K562 (cell line): Measurements from ENCODE around the gene FTO. TPM values are rescaled to one million over a fixed set of nuclear protein-coding genes. Genes with fewer than 3 reads are reported as not detected.

ENCODE experiments used
- ATAC-seq: fragments of 200-7000 bp; cut with Tn5 transposase; 3 replicates; pipeline ENCODE4 v1.9.1; 2020; ENCODE audit warnings: moderate library complexity
- BruUV-seq: library from RNA; stranded (reverse); fragments of 400-500 nt; replicated peaks from 2 replicates; lab custom pipeline; 2021; lab: Mats Ljungman, UMichigan
- CTCF ChIA-PET: fragments of 300-600 bp; formaldehyde crosslinking; extraction: SDS; loops from one replicate; lab custom pipeline; 2021; ENCODE audit warnings: low intra/inter-chr PET ratio; lab: Yijun Ruan, JAX
- POLR2A ChIA-PET: fragments of 300-600, 350-650 bp; sonication (Branson Sonifier 250); formaldehyde crosslinking; extraction: SDS; loops from one replicate; lab custom pipeline; 2021; ENCODE audit warnings: antibody characterized with exemption, inconsistent platforms; lab: Yijun Ruan, JAX
- DNase-seq, 4 experiments: peaks; one replicate each; pipeline versions ENCODE4 v3.0.0 to v3.0.0-alpha.2; 2011 to 2018; ENCODE audit warnings: low spot score in 3 of 4, mixed read lengths in 3 of 4; ENCODE audit errors: extremely low read depth in 1 of 4
- FAIRE-seq: peaks from 2 replicates; lab custom pipeline; 2011; peaks lifted over from hg19 to GRCh38; lab: Jason Lieb, UNC
- H2AFZ ChIP-seq: 2 replicates; pipeline ENCODE4 v1.6.0; 2011; ENCODE audit warnings: low read depth, low read length, control low read depth, inconsistent platforms
- H3K27ac ChIP-seq: fragments of 200-600 bp; 3 replicates; pipeline ENCODE4 v1.8.0; 2011; ENCODE audit warnings: low read depth, mild to moderate bottlenecking, control low read depth, inconsistent platforms, low read length, moderate library complexity, mixed read lengths; ENCODE audit errors: extremely low read depth
- H3K27me3 ChIP-seq, 2 experiments: fragments of 300-600 bp in 1 of 2; 2 replicates in 1 of 2; 3 replicates in 1 of 2; pipeline versions ENCODE4 v1.6.0 to v1.8.0; 2011; ENCODE audit warnings: inconsistent platforms in 2 of 2, low read length in 2 of 2, mild to moderate bottlenecking in 1 of 2, mixed read lengths in 1 of 2, moderate library complexity in 1 of 2; ENCODE audit not compliant: control insufficient read depth in 2 of 2, insufficient read depth in 2 of 2
- H3K36me3 ChIP-seq: fragments of 300-600 bp; 3 replicates; pipeline ENCODE4 v1.8.0; 2011; ENCODE audit warnings: mild to moderate bottlenecking, low read length, inconsistent platforms; ENCODE audit not compliant: control insufficient read depth, insufficient read depth
- H3K4me1 ChIP-seq, 2 experiments: fragments of 200-600 bp in 1 of 2; replicated peaks in 1 of 2; 2 replicates in 1 of 2; 3 replicates in 1 of 2; pipeline versions ENCODE4 v1.5.1 to v1.8.0; 2011; ENCODE audit warnings: inconsistent platforms in 2 of 2, low read length in 2 of 2, mild to moderate bottlenecking in 1 of 2, mixed read lengths in 1 of 2, moderate library complexity in 1 of 2; ENCODE audit not compliant: control insufficient read depth in 2 of 2, insufficient read depth in 2 of 2
- H3K4me2 ChIP-seq: 2 replicates; pipeline ENCODE4 v1.6.1; 2011; ENCODE audit warnings: low read length, control low read depth, inconsistent platforms, mixed read lengths; ENCODE audit not compliant: insufficient read depth
- H3K4me3 ChIP-seq: fragments of 200-600 bp; sonication (generic), shearing (Covaris generic); 2 replicates; pipeline ENCODE4 v1.5.1; 2016; ENCODE audit warnings: control low read depth, inconsistent platforms
- H3K79me2 ChIP-seq: fragments of 200-600 bp; 3 replicates; pipeline ENCODE4 v1.8.0; 2011; ENCODE audit warnings: low read length, inconsistent platforms; ENCODE audit not compliant: control insufficient read depth, insufficient read depth
- H3K9ac ChIP-seq, 2 experiments: 2 replicates each; pipeline versions ENCODE4 v1.6.0 to v1.6.1; 2011; ENCODE audit warnings: low read depth in 2 of 2, low read length in 2 of 2, control low read depth in 1 of 2, inconsistent platforms in 1 of 2, mild to moderate bottlenecking in 1 of 2, mixed read lengths in 1 of 2; ENCODE audit not compliant: insufficient read depth in 1 of 2
- H3K9me1 ChIP-seq: one replicate; pipeline ENCODE4 v1.6.0; 2011; ENCODE audit warnings: inconsistent platforms, mild to moderate bottlenecking, low read length, moderate library complexity; ENCODE audit not compliant: control insufficient read depth, insufficient read depth
- H3K9me3 ChIP-seq: replicated peaks from 2 replicates; pipeline ENCODE4 v1.5.1; 2011; ENCODE audit warnings: low read depth, low read length, inconsistent platforms; ENCODE audit not compliant: control insufficient read depth, insufficient read depth
- H4K20me1 ChIP-seq: replicated peaks from 2 replicates; pipeline ENCODE4 v1.6.1; 2011; ENCODE audit warnings: low read length, inconsistent platforms, mixed read lengths; ENCODE audit not compliant: control insufficient read depth, insufficient read depth
- ATF3 ChIP-seq, 2 experiments: fragments of 450-650 bp in 1 of 2; sonication (generic) in 1 of 2; formaldehyde crosslinking in 1 of 2; IDR thresholded peaks in 1 of 2; conservative IDR thresholded peaks in 1 of 2; 2 replicates each; pipeline versions ENCODE4 v1.6.1 to v1.8.1; 2016 to 2023; ENCODE audit warnings: mild to moderate bottlenecking in 2 of 2, moderate library complexity in 2 of 2, inconsistent platforms in 1 of 2, missing genetic modification reagents in 1 of 2
- FOSL1 ChIP-seq: fragments of 200-800 bp; sonication (Bioruptor generic); conservative IDR thresholded peaks from 2 replicates; pipeline ENCODE4 v1.6.1; 2016; ENCODE audit warnings: missing genetic modification characterization, missing compliant biosample characterization
- ID3 ChIP-seq, 2 experiments: fragments of 250-450 bp in 1 of 2; fragments of 450-650 bp in 1 of 2; sonication (Bioruptor Pico) in 1 of 2; IDR thresholded peaks; 2 replicates each; pipeline versions ENCODE4 v1.6.1 to v1.8.0; 2016 to 2021; ENCODE audit warnings: mild to moderate bottlenecking in 2 of 2, moderate library complexity in 2 of 2, missing compliant biosample characterization in 1 of 2, missing genetic modification characterization in 1 of 2
- JUND ChIP-seq, 2 experiments: IDR thresholded peaks; 2 replicates in 1 of 2; 3 replicates in 1 of 2; pipeline ENCODE4 v1.6.1; 2011; ENCODE audit warnings: borderline replicate concordance in 2 of 2, low read depth in 2 of 2, low read length in 2 of 2, improper control_type of control experiment in 1 of 2, missing biosample characterization in 1 of 2, missing genetic modification characterization in 1 of 2, missing genetic modification reagents in 1 of 2
- WGBS: fragments of 100-300 bp; shearing (Covaris generic); methylation state at CpG from one replicate; pipeline ENCODE4 v1.1.6; 2016; ENCODE audit warnings: low coverage, mixed read lengths; ENCODE audit not compliant: insufficient coverage; ENCODE audit errors: missing lambda C conversion rate; 5-methylcytosine and 5-hydroxymethylcytosine counted together
- in situ Hi-C: fragments of 300-500 bp; cut with MboI; formaldehyde crosslinking; loops from 4 replicates; pipeline ENCODE4 v1.15.0; 2018; ENCODE audit warnings: inconsistent platforms, mixed read lengths
- intact Hi-C: fragments of 100-400 bp; cut with micrococcal nuclease; formaldehyde crosslinking; loops from 2 replicates; pipeline ENCODE4 v1.14.2; 2022
- polyA plus RNA-seq, 8 experiments: library from polyadenylated mRNA; depleted of rRNA in 4 of 8; stranded (reverse) in 5 of 8; unstranded in 3 of 8; fragments of >200 nt; fragmentation: Nextera tagmentation in 2 of 8; fragmentation: Illumina TruSeq in 1 of 8; extraction: Ambion mirVana in 2 of 8; extraction: Trizol in 1 of 8; gene quantifications; 2 replicates each; pipeline versions ENCODE4 v1.2.1 to v1.2.3, GENCODE V29; 2011 to 2014; ENCODE audit warnings: inconsistent platforms in 1 of 8, missing spikeins in 1 of 8
- total RNA-seq, 7 experiments: library from RNA; depleted of rRNA in 6 of 7; stranded (reverse); fragments of >200 nt in 6 of 7; fragmentation: Illumina TruSeq in 2 of 7; extraction: Trizol in 2 of 7; gene quantifications; 2 replicates each; pipeline versions ENCODE4 v1.2.1 to v1.2.3, GENCODE V29; 2011 to 2021; ENCODE audit warnings: low replicate concordance in 1 of 7

Gene FTO
- total and polyA plus RNA-seq, 9 of the 15 experiments (the other 6 are each of a cell fraction or from before 2014, with no cell fraction given): 11.3 to 27.7 (median 25.5) TPM

GRCh38 chr16:53805113-53805512 lies 101.2 kb downstream of the FTO start:
- Histone ChIP-seq H3K4me1 (no peaks in the 10 kb centered on the region; a peak in 1 of 5 replicates), H3K36me3 (no peaks in the 10 kb centered on the region), H3K9me3 (no peaks in the 10 kb centered on the region), H3K27ac (no peak overlapping the region), H3K9ac (no peak overlapping the region), H3K79me2 (no peaks in the 10 kb centered on the region), H3K9me1 (no peaks in the 10 kb centered on the region), H2AFZ (no peak overlapping the region), H3K27me3 (no peaks in the 10 kb centered on the region), H3K4me3 (no peak overlapping the region), H3K4me2 (no peak overlapping the region), H4K20me1 (no peaks in the 10 kb centered on the region)
- intact Hi-C loops (no loop called here), in situ Hi-C loops (no loop called here)
- ATAC-seq (no peak), FAIRE-seq (no peak), DNase-seq (no peak)
- POLR2A ChIA-PET: no interaction called here
- BruUV-seq: no TSS peak
- 7% methylated on average over 2 of the region's 2 CpGs for WGBS
- TF ChIP-seq FOSL1 (tag) (peak; percentile 35; the same call in 1 of the 2 replicates), JUND (IDR thresholded peaks at IDR 0.05; ENCODE audit: borderline replicate concordance, low read depth, low read length) (no peak), JUND (tag; IDR thresholded peaks at IDR 0.05; ENCODE audit: borderline replicate concordance, low read depth, low read length) (peak; percentile 52; the same call in 1 of the 3 replicates), ID3 (CRISPR knock-in tag; IDR thresholded peaks at IDR 0.05) (no peak), ID3 (tag; IDR thresholded peaks at IDR 0.05) (no peak), ATF3 (IDR thresholded peaks at IDR 0.05) (peak; percentile 47), ATF3 (CRISPR knock-in tag; conservative IDR thresholded peaks at IDR 0.05) (no peak)
- CTCF ChIA-PET: no interaction called here
